ENCODE results near the gene VPS39.
"Not testable (repeated sequence)": the region's sequence is repeated elsewhere in the genome, so short reads cannot be mapped to it uniquely, and the experiment has no call there.

The VPS39 gene, protein sequence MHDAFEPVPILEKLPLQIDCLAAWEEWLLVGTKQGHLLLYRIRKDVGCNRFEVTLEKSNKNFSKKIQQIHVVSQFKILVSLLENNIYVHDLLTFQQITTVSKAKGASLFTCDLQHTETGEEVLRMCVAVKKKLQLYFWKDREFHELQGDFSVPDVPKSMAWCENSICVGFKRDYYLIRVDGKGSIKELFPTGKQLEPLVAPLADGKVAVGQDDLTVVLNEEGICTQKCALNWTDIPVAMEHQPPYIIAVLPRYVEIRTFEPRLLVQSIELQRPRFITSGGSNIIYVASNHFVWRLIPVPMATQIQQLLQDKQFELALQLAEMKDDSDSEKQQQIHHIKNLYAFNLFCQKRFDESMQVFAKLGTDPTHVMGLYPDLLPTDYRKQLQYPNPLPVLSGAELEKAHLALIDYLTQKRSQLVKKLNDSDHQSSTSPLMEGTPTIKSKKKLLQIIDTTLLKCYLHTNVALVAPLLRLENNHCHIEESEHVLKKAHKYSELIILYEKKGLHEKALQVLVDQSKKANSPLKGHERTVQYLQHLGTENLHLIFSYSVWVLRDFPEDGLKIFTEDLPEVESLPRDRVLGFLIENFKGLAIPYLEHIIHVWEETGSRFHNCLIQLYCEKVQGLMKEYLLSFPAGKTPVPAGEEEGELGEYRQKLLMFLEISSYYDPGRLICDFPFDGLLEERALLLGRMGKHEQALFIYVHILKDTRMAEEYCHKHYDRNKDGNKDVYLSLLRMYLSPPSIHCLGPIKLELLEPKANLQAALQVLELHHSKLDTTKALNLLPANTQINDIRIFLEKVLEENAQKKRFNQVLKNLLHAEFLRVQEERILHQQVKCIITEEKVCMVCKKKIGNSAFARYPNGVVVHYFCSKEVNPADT

DNA sequence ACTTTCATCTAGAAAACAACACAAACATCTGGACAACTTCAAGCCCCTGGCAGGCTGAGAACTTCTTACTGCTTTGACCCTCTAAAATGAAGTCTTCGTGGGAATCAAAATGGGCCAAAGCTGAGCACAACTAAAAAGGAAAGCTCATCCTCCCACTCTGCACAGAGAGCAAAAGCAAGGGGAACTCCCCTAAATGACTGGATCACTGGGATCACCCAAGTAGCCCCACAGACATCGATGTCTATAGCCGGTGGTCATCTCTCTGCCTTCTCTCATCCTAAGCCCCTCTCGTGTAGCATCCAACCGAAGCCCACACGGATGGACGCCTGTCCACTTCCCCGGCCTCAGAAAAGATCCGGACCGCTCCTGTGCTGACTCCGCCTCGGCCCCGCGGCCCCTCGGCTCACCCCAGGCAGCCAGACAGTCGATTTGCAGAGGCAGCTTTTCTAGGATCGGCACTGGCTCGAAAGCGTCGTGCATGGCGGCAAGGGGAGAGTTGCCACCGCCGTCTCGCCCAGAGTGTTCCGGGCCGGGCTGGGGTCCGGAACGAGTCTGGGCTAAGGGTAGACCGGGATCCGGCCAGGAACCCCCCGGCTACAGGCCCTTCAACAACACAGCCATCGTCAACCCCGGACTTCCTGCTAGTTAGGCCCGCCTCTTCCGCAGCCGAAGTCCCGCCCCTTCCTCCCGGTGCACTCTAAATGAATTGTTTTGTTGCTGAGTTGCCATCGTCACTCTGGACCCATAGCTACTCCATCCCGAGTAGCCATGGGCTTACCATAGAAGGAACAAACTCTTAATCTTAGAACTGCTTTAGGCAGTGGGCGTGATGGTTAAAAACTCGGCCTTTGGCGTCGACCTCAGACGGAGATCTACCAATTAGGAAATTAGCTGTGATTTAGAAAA lies at the start of gene VPS39:
TSS of gene VPS39 (minus strand) at position 631 of the 906 bp plus-strand sequence. CDS start at position 480, 151 bp downstream.
- DNase-seq (ENCODE audit: low read depth): peak; percentile 68

DNA sequence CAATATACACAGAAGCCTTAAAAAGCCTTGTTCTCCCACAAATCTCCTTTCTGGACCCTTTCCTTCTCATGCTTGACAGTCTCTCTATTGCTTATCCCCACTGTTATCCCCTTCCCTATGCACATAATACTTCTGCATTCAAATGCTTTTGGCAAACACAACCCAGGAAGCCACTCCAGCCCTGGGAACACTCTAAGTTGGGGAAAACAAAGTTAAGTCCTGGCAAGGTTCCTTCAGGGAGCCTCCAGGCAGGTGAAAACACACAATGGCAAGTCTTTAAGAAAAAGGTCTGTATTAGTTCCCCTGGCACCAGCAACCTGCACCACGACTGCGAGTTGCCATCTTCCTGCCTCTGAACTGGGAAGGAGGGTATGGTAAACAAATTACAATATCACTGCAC lies 45.2 kb upstream of the VPS39 start:
- no peak for DNase-seq (ENCODE audit: low read depth)

DNA sequence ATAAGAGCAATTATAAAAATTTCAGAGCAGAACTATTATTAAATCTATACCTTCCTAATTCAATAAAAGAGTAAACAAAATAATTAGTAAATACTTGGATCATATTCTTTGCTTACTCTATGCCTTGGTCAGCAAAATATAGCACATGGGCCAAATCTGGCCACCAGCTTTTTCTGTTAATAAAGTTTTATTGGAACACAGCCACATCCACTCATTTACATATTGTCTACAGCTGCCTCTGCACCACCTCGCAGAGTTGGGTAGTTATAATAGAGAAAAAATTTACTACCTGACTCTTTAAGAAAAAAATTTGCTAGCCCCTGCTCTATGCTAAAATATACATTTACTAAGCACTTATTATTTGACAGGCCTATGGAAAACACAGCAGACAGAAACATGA lies 32.7 kb upstream of the VPS39 start:
- no peak for DNase-seq (ENCODE audit: low read depth)

DNA sequence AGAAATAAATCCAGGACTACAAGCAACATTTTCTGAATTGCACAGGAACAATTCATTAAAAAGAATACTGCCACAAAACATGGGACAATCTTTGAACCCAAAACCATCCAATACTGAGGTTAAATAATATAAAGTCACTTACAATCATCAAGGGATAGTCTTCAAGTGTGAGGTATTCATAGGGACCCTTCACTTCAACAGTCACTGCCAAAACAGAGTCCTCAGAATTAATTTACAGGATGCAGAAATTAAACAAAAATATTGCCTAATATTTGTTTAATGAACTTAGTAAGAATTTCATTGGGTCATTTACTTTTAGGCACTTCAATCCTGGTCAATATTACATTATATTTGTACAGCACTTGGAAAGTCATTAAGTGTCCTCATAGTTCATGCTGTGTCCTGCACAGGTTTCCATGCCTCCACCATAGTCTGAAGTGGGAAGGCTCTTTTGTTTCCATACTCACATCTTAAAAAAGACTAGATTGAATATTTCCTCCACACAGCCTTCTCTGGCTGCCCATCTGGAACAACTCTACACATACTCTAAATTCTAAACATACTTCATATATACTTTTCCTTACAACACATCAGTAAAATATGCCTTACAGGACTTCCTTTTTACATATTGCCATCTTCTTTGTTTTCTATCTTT lies 31.6 kb upstream of the VPS39 start:
- DNase-seq (ENCODE audit: low read depth): no peak

DNA sequence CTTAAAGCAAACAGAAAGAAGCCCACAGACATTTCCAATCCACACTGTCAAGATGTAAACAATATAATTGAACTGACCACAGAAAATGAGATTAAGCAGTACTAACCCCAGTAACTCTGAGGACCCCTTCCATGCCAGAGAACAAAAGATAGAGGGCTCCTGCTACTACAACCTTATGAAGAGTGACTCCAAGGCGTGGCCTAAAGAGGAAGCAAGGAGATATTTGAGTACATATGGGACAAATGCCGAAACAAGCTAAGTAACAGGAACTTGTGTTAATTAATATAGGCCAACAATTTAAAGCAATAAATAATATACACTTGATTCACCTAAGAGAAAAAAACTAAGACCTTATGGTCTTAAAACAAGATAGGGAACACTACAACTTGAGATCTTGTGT lies 25.0 kb upstream of the VPS39 start:
- no peak for DNase-seq (ENCODE audit: low read depth)

DNA sequence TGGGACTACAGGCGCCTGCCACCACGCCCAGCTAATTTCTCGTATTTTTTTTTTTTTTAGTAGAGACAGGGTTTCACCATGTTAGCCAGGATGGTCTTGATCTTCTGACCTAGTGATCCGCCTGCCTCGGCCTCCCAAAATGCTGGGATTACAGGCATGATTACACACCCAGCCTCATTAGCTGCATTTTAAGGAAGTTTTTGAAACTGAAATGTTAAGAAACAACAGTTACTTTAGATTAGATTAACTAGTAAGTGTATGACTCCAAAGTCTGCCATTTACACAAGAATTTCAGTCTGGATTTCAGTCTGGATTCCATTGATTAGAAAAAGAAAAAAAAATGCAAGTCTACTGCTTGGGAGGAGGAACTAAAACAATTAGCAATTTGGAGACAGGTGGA lies 24.5 kb upstream of the VPS39 start:
- no peak for DNase-seq (ENCODE audit: low read depth)

DNA sequence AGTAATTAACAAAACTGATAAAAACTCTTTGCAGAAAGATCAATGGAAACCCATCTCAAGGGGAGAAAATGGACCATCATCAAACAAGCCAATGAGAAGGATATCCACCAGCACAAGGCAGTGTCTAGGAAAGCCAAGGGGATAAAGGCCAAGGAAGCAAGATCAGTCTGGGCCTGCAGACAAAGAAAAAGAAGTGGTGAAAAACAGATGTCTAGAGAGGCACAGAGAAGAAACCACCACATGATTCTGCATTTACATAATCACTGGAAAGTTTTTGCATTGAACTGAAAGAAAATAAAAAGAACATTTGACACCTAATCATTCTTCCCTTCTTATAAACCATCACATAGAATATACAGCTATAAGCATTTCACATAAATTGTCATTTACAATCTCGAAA lies 23.0 kb upstream of the VPS39 start:
- no peak for DNase-seq (ENCODE audit: low read depth)

DNA sequence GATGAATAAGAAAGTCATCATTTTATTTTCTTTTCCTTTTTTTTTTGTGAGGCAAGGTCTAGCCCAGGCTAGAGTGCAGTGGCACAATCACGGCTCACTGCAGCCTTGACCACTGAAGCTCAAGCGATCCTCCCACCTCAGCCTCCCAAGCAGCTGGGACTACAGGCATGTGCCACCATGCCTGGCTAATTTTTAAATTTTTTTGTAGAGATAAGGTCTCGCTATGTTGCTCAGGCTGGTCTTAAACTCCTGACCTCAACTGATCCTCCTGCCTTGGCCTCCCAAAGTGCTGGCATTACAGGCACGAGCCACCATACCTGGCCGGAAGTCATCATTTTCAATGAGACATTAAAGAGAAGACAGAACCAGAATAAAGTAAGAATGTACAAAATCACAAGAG lies 20.9 kb upstream of the VPS39 start:
- not testable (repeated sequence) for DNase-seq (ENCODE audit: low read depth)

DNA sequence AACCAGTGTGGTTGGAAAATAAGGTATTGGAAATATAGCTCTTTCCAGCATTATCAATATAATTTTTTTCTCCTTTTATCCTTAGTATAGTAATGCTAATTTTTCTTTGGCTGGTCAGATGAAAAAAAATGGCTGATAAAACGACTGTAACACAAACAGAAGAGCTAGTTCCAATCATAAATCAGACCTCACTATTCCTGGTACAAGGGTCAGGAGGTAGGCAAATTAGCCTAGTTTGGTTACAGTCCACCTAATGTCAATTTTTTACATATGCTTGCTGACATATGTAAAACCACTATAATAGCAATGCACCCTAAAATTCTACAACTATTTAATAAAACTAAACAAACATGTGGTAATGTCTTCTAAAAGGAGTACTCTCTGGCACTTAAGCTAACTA lies 19.9 kb upstream of the VPS39 start:
- DNase-seq (ENCODE audit: low read depth): no peak

DNA sequence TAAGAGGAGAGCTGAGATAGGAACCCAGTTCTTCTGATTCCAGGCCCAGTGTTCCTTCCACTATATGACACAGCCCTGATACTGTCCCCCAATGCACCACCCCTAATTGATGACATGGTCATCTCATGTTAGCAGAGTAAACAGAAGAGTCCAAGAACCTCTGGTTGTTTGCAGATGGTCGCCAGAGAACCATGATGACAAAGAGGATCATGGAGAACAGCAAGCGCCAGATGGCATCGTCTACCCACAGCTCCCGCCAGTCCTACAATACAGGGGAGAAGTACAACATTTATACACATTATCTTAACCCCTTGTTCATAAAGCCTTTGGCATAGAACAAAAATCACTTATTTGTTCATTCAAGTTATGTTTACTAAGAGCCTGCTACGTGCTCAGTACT lies 18.5 kb upstream of the VPS39 start:
- DNase-seq (ENCODE audit: low read depth): no peak

DNA sequence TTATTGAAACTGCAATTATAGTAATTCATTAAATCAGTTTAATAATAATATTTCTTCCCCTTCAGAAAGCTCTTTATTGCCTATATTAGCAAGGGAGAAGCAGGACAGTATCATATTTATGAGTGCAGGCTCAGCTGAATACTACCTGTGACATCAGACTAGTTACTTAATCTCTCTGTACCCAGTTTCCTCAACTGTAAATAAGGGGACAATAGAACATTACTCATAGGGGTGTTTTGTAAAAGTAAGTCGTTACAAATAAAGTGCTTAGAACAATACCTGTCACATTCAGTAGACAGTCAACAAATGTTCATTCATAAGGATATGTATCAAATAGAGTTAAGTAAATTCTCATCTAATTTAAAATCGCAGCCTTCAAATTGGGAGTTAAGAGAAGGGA lies 12.1 kb upstream of the VPS39 start:
- DNase-seq (ENCODE audit: low read depth): no peak

DNA sequence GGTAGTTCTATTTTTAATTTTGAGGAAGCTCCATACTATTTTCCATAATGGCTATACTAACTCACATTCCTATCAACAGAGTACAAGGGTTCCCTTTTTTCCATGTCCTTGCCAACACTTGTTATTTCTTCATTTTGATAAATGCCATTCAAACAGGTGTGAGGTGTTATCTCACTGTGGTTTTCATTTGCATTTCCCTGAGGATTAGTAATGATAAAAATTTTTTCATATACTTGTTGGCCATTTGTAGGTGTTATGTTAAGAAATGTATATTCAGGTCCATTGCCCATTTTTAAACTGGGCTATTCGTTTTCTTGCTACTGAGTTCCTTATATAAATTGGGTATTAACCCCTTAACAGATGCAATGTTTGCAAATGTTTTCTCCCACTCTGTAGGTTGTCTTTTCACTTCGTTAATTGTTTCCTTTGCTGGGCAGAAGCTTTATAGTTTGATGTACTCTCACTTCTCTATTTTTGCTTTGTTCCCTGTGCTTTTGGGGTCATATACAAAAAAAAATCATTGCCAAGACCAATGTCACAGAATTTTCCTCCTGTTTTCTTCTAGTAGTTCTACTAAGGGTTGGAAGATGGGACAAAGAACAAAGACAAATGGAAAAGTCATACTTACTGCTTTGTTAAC lies 11.0 kb upstream of the VPS39 start:
- DNase-seq (ENCODE audit: low read depth): no peak

DNA sequence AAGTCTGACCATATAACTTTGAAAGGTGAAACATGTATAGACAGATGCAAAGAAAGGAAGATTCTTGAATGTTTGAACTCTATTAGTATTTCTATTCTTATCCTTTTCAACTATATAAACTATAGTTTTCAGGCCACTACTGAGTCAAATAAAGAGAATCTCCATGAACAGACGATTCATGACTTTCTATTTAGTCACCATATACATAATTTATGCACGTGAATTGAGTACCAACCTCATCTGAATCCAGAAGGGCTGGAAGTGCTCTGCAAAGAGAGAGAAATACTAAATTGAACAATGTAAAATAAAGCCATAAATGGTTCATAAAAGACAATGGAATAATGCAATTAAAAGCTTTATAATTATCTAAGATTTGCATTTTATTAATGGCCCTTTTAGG lies 9.5 kb upstream of the VPS39 start:
- no peak for DNase-seq (ENCODE audit: low read depth)

DNA sequence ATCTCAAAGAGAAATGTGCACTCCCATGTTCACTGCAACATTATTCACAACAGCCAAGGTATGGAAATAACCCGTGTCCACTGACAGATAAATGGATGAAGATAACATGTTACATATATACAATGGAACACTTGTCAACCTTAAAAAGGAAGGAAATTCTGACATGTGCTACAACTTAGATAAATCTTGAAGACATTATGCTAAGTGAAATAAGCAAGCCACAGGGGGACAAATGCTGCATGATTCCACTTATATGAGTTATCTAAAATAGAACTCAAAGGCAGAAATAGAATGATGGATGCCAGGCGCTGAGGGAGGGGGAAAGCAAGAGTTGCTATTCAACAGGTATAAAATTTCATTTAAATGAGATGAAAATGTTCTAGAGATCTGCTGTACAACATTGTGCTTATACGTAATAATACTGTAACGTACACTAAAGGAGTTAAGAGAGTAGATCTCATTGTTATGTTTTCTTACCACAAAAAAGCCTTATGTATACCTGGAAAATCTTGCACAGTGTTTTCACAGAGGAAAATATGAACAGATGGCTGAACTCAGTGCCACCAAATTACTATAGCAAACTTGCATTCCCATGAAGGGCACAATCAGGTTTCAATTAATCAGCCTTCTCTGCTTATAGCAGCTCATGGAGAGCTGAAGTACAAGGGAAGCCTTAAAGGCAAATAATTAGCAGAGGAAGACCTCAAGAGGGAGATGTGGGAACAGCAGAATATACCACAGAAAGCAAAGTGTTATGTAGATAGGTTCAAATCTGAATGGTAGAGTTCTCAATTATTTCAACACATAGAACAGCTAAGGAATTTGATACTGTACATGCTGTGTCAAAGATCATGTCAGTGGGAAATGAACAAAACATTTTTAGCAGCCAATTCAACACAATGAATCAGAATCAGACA lies 8.1 kb upstream of the VPS39 start:
- DNase-seq (ENCODE audit: low read depth): no peak

DNA sequence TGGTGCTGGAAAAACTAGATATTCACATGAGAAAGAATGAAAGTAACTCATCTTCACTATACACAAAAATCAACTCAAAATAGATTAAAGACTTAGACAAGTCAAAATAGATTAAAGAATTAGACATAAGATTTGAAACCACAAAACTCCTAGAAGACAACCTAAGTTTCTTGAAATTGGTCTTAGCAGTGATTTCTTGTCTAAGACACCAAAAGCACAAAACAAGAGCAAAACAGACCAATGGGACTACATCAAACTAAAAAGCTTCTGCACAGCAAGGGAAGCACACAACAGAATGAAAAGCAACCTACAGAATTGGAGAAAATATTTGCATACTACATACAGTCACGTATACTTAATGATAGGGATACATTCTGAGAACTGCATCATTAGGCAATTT lies 6.5 kb upstream of the VPS39 start:
- DNase-seq (ENCODE audit: low read depth): no peak

DNA sequence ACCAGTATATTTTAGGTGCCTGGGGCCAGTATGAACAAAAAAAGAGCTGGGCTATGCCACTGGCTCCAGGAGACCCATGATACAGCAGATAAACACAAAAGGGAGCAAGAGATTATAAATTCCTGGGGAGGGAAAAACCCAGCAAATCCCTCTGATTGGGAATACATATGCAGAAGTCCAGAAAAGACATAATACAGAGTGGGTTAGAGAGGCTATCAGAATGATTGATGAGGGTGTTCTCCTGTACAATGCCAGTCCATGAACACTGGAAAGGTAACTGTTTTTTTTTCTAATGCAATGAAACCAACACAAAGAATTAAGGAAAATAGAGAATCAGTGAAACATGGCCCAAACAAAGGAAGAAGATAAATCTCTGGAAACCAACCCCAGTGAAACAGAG lies 5.4 kb upstream of the VPS39 start:
- no peak for DNase-seq (ENCODE audit: low read depth)

DNA sequence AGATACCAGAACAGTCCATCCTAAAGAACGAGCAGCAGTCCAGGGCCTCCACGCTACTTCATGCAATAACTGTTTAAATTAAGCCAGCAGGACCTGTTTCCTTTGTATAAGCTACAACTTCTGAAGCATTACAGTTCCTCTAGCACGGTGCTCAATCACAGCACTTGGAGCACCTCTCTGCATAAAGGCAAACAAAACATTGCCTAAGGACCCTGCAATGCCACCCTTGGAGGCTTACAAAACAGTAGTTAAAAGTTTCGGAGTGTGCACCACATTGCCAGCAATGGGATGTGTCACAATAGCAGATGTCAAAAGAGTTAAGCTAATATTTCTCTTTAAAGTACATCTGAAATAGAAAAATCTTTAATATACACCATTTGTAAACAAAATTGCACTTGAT lies 2.6 kb upstream of the VPS39 start:
- no peak for DNase-seq (ENCODE audit: low read depth)

DNA sequence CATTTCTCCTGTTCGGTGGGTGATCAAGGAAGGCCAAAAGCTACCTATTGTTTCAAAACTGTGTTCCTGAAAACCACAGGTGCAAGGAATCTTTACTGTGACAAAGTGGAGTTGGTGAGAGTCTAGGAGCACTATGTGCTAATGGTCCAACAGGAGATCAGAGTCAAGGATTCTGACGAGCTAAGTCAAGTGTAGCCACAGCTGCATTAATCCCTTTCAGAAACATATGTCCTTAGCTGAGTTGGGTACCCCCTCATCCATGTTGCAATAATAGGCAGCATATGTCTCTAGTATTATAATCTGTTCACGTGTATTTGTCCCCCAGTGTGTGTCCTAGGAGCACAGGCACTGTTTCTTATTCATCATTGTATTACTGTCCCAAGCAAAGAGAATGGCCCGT lies 1.7 kb downstream of the VPS39 start:
- no peak for DNase-seq (ENCODE audit: low read depth)

DNA sequence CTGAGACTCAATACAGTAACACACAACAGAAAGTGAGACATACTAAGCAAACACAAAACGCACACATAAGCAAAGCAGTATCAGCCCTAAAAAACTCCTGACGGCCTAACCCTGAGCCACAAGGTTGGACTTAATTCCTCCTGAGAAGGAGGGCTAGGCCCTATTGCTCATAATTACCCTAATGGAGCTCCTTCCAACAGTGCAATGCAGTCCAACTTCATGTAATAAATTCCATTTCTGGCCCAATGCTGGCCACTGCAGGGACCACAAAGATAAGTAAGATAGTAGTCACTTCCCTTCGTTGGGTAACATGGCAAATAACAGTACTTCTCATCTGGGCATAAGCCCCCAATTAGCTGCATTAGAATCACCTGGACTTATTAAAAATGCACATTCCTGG lies 4.2 kb downstream of the VPS39 start:
- no peak for DNase-seq (ENCODE audit: low read depth)

DNA sequence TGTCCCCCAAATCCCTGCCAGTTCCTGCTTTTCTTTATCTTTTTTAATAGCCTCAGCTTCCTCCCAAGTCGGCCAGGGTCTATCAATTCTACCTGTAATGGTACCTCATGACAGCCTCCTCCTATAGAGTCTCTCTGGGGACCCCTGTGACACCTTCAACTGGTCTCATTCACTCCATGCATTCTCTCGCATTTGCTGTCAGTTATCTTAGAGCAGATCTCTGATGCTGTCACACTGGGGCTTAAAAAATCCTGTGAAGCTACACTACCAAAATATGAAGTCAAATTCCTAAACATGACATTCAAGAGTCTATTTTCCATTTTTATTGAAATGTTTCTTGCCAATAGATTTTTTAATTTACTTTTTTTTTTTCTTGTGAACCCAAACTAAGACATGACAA lies 5.5 kb downstream of the VPS39 start:
- DNase-seq (ENCODE audit: low read depth): no peak
